Panc1 (cell line): ENCODE measurements around the gene XBP1. TPM values are rescaled to one million over a fixed set of nuclear protein-coding genes. Genes with fewer than 3 reads are reported as not detected.

Experiments
- ATAC-seq: fragments of 200-7000 bp; cut with Tn5 transposase; 2 replicates; pipeline ENCODE4 v1.9.1; 2020; ENCODE audit warnings: mild to moderate bottlenecking, moderate library complexity
- BruUV-seq: library from RNA; stranded (reverse); fragments of 400-500 nt; replicated peaks from 2 replicates; lab custom pipeline; 2021; lab: Mats Ljungman, UMichigan
- CTCF ChIA-PET: fragments of 300-600 bp; sonication (Branson Sonifier 250); formaldehyde crosslinking; loops from one replicate; lab custom pipeline; 2022; ENCODE audit warnings: antibody characterized with exemption; lab: Charles Lee
- POLR2A ChIA-PET: fragments of 300-600 bp; sonication (Branson Sonifier 250); formaldehyde crosslinking; loops from one replicate; lab custom pipeline; 2022; ENCODE audit warnings: antibody characterized with exemption; lab: Charles Lee
- DNase-seq: peaks from one replicate; pipeline ENCODE4 v3.0.0-alpha.2; 2010; ENCODE audit warnings: low read depth, low spot score
- H3K27ac ChIP-seq: 2 replicates; pipeline ENCODE4 v1.5.1; 2011; ENCODE audit warnings: mild to moderate bottlenecking, low read length, inconsistent platforms
- H3K27me3 ChIP-seq: fragments of 200-500 bp; sonication (Bioruptor generic); 2 replicates; pipeline ENCODE4 v1.6.0; 2014; ENCODE audit warnings: low read length, inconsistent platforms; ENCODE audit not compliant: control insufficient read depth, insufficient read depth
- H3K36me3 ChIP-seq: fragments of 200-500 bp; sonication (Bioruptor generic); 2 replicates; pipeline ENCODE4 v1.5.1; 2014; ENCODE audit warnings: inconsistent platforms, mild to moderate bottlenecking, low read length, moderate library complexity; ENCODE audit not compliant: control insufficient read depth, insufficient read depth
- H3K4me1 ChIP-seq: 2 replicates; pipeline ENCODE4 v1.5.1; 2011; ENCODE audit warnings: inconsistent platforms, mild to moderate bottlenecking, low read length, moderate library complexity; ENCODE audit not compliant: control insufficient read depth, insufficient read depth
- H3K4me3 ChIP-seq, 2 experiments: 2 replicates each; pipeline ENCODE4 v1.5.1; 2011 to 2012; ENCODE audit warnings: low read depth in 2 of 2, low read length in 2 of 2, mild to moderate bottlenecking in 2 of 2, inconsistent platforms in 1 of 2, moderate library complexity in 1 of 2
- H3K9me3 ChIP-seq: fragments of 200-500 bp; sonication (Bioruptor generic); 2 replicates; pipeline ENCODE4 v1.5.1; 2014; ENCODE audit warnings: low read depth, mild to moderate bottlenecking, inconsistent platforms, low read length, moderate library complexity; ENCODE audit not compliant: control insufficient read depth, insufficient read depth
- POLR2AphosphoS5 ChIP-seq: IDR thresholded peaks from 2 replicates; pipeline ENCODE4 v1.6.1; 2012; ENCODE audit warnings: mild to moderate bottlenecking, low read depth, low read length, moderate library complexity
- SIN3A ChIP-seq: IDR thresholded peaks from 2 replicates; pipeline ENCODE4 v1.6.1; 2012; ENCODE audit warnings: low read depth, mild to moderate bottlenecking, low read length, moderate library complexity, borderline replicate concordance; ENCODE audit not compliant: insufficient read depth
- TCF7L2 ChIP-seq: IDR thresholded peaks from 2 replicates; pipeline ENCODE4 v1.6.1; 2011; ENCODE audit warnings: mild to moderate bottlenecking, low read depth, low read length, inconsistent platforms
- in situ Hi-C: cut with HindIII; loops from 2 replicates; pipeline ENCODE4 v1.10.0; 2016; ENCODE audit warnings: low sequenced_read_pairs, low pct_unique_long_range_greater_than_20kb
- intact Hi-C: fragments of 100-400 bp; cut with micrococcal nuclease; formaldehyde crosslinking; loops from one replicate; pipeline ENCODE4 v1.10.0; 2022; ENCODE audit not compliant: unreplicated experiment
- total RNA-seq: library from RNA; stranded (reverse); gene quantifications from one replicate; pipeline ENCODE4 v1.2.1, GENCODE V29; 2021; ENCODE audit not compliant: unreplicated experiment
- TF ChIP-seq, protein P1 (sequence below), 2 experiments: IDR thresholded peaks; 2 replicates each; pipeline ENCODE4 v1.6.1; 2011 to 2012; ENCODE audit warnings: low read depth in 2 of 2, control low read depth in 1 of 2, low read length in 1 of 2, mild to moderate bottlenecking in 1 of 2, moderate library complexity in 1 of 2; ENCODE audit not compliant: insufficient read depth in 1 of 2
- TF ChIP-seq, protein P2 (sequence below): fragments of 450-650 bp; IDR thresholded peaks from 2 replicates; pipeline ENCODE4 v1.5.1; 2017; ENCODE audit warnings: mild to moderate bottlenecking

The XBP1 gene
- total RNA-seq, 1 experiment from 2014 or later, result 48.8 TPM

DNA sequence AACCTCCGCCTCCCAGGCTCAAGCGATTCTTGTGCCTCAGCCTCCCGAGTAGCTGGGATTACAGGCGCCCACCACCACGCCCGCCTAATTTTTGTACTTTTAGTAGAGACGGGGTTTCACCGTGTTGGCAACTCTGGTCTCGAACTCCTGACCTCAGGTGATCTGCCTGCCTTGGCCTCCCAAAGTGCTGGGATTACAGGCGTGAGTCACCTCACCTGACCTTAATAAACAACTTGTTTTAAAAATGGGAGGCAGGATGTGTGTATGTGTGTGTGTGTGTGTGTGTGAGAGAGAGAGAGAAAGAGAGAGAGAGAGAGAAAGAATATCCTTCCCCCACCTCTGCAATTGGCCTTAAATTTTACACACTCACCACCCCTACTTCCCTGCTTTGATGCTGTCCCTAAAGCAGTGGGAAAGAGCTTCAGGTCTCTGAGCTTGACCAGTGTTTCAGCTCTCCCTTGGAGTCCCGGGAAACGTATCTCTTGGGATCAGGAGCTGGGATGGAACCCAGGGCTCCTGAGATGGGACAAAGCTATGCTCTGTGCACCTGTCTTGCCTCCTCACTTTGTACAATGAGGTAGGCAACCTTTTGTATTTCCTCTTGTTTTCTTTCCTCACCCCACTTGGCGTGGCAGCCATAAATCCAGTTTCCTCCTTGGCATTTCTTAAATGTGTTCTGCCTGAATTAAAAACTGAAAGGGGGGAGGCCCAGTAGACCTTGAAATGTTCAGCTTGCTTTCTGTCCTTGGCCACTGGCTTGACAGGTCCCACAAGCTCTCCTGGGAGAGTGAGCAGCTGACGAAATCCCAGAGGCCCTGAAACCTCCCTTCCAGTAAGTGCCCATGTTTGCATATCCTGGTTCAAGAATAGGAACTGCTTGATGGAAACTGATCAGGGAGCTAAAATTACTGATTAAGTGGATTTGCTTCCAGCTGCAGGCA is 17.8 kb upstream of the XBP1 start:
- no peak overlapping the region for H3K4me3 ChIP-seq
- no peak for ATAC-seq

DNA sequence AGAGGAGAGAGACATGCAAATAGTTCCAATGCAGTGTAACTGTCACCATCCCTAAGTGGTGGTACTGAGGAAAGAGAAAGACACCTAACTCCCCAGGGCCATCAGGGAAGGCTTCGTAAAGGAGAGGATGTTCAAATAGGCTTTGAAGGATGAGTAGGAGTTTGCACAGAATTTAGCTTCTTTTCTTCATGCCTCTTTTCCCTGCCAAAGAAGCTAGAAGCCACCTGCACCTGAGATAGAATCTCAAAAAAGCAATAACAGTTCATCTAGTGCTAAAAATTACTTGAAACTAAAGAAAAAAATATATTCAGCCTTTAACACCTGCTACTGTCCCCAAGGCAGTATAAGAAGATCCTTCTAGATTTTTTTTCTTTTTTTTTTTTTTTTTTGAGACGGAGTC is 16.7 kb upstream of the XBP1 start:
- Histone ChIP-seq H3K4me3 (no peak overlapping the region), H3K27ac (no peak overlapping the region), H3K27me3 (no peaks in the 10 kb centered on the region), H3K4me1 (no peaks in the 10 kb centered on the region), H3K9me3 (no peaks in the 10 kb centered on the region), H3K36me3 (no peaks in the 10 kb centered on the region)
- ATAC-seq (no peak), DNase-seq (no peak)
- in situ Hi-C loops (no loop called here), intact Hi-C loops (no loop called here)
- no TSS peak for BruUV-seq
- CTCF ChIA-PET, result no interaction called here
- POLR2A ChIA-PET, result no interaction called here
- TF ChIP-seq, protein P1, sequence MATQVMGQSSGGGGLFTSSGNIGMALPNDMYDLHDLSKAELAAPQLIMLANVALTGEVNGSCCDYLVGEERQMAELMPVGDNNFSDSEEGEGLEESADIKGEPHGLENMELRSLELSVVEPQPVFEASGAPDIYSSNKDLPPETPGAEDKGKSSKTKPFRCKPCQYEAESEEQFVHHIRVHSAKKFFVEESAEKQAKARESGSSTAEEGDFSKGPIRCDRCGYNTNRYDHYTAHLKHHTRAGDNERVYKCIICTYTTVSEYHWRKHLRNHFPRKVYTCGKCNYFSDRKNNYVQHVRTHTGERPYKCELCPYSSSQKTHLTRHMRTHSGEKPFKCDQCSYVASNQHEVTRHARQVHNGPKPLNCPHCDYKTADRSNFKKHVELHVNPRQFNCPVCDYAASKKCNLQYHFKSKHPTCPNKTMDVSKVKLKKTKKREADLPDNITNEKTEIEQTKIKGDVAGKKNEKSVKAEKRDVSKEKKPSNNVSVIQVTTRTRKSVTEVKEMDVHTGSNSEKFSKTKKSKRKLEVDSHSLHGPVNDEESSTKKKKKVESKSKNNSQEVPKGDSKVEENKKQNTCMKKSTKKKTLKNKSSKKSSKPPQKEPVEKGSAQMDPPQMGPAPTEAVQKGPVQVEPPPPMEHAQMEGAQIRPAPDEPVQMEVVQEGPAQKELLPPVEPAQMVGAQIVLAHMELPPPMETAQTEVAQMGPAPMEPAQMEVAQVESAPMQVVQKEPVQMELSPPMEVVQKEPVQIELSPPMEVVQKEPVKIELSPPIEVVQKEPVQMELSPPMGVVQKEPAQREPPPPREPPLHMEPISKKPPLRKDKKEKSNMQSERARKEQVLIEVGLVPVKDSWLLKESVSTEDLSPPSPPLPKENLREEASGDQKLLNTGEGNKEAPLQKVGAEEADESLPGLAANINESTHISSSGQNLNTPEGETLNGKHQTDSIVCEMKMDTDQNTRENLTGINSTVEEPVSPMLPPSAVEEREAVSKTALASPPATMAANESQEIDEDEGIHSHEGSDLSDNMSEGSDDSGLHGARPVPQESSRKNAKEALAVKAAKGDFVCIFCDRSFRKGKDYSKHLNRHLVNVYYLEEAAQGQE (IDR thresholded peaks at IDR 0.05; ENCODE audit: insufficient read depth in 1 of 2, low read depth in 2 of 2, low read length in 1 of 2), result no peak
- no peak for TF ChIP-seq POLR2AphosphoS5
- TF ChIP-seq TCF7L2, result no peak
- TF ChIP-seq SIN3A, result no peak
- TF ChIP-seq, protein P2, sequence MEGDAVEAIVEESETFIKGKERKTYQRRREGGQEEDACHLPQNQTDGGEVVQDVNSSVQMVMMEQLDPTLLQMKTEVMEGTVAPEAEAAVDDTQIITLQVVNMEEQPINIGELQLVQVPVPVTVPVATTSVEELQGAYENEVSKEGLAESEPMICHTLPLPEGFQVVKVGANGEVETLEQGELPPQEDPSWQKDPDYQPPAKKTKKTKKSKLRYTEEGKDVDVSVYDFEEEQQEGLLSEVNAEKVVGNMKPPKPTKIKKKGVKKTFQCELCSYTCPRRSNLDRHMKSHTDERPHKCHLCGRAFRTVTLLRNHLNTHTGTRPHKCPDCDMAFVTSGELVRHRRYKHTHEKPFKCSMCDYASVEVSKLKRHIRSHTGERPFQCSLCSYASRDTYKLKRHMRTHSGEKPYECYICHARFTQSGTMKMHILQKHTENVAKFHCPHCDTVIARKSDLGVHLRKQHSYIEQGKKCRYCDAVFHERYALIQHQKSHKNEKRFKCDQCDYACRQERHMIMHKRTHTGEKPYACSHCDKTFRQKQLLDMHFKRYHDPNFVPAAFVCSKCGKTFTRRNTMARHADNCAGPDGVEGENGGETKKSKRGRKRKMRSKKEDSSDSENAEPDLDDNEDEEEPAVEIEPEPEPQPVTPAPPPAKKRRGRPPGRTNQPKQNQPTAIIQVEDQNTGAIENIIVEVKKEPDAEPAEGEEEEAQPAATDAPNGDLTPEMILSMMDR, result no peak

More for the DNA sequence above, 17.8 kb upstream of the XBP1 start:
- intact Hi-C loops (no loop called here), in situ Hi-C loops (no loop called here)
- no peaks in the 10 kb centered on the region for H3K4me1 ChIP-seq
- POLR2A ChIA-PET, result interaction anchor here (1.1 kb wide), 1 partner anchor 18 kb away, joined by 5 read pairs; the partner anchor contains the start of gene XBP1
- DNase-seq, result no peak
- TF ChIP-seq SIN3A, result no peak
- TF ChIP-seq TCF7L2, result no peak
- TF ChIP-seq, protein P1 (IDR thresholded peaks at IDR 0.05; ENCODE audit: insufficient read depth in 1 of 2, low read depth in 2 of 2, low read length in 1 of 2), result no peak
- TF ChIP-seq, protein P2, result no peak
- no peak for TF ChIP-seq POLR2AphosphoS5
- no peaks in the 10 kb centered on the region for H3K27me3 ChIP-seq
- H3K27ac ChIP-seq, result no peak overlapping the region
- CTCF ChIA-PET, result interaction anchor here (0.7 kb wide), 1 partner anchor 222 kb away, joined by 3 read pairs; no protein-coding TSS in a partner anchor
- H3K9me3 ChIP-seq, result no peaks in the 10 kb centered on the region
- no peaks in the 10 kb centered on the region for H3K36me3 ChIP-seq
- no TSS peak for BruUV-seq
